Measurements from ENCODE around the gene FGF14.

Gene FGF14

GRCh38 chr13:101728615-101729014 lies 673.2 kb downstream of the FGF14 start:
- DNase-seq (ENCODE audit: low read depth, low spot score), result no peak

GRCh38 chr13:101728021-101728420 lies 673.8 kb downstream of the FGF14 start:
- no peak for DNase-seq (ENCODE audit: low read depth, low spot score)

- no peak for DNase-seq (ENCODE audit: low read depth, low spot score)
Observed at GRCh38 chr13:101727118-101727517, 674.7 kb downstream of the FGF14 start.

GRCh38 chr13:101726681-101727080 lies 675.2 kb downstream of the FGF14 start:
- DNase-seq (ENCODE audit: low read depth, low spot score), result no peak

GRCh38 chr13:101718496-101718895 lies 683.4 kb downstream of the FGF14 start:
- no peak for DNase-seq (ENCODE audit: low read depth, low spot score)

GRCh38 chr13:101717353-101717752 lies 684.5 kb downstream of the FGF14 start:
- no peak for DNase-seq (ENCODE audit: low read depth, low spot score)

- DNase-seq (ENCODE audit: low read depth, low spot score), result no peak
Observed at GRCh38 chr13:101714195-101714594, 687.7 kb downstream of the FGF14 start.

- no peak for DNase-seq (ENCODE audit: low read depth, low spot score)
Observed at GRCh38 chr13:101712026-101712348, 689.9 kb downstream of the FGF14 start.

GRCh38 chr13:101711307-101712025 lies 690.4 kb downstream of the FGF14 start:
- no peak for DNase-seq (ENCODE audit: low read depth, low spot score)

GRCh38 chr13:101709952-101710351 lies 691.9 kb downstream of the FGF14 start:
- no peak for DNase-seq (ENCODE audit: low read depth, low spot score)

- DNase-seq (ENCODE audit: low read depth, low spot score), result no peak
Observed at GRCh38 chr13:101708115-101708514, 693.7 kb downstream of the FGF14 start.

- DNase-seq (ENCODE audit: low read depth, low spot score), result no peak
Observed at GRCh38 chr13:101707659-101708058, 694.2 kb downstream of the FGF14 start.

GRCh38 chr13:101706651-101707050 lies 695.2 kb downstream of the FGF14 start:
- DNase-seq (ENCODE audit: low read depth, low spot score), result no peak

- no peak for DNase-seq (ENCODE audit: low read depth, low spot score)
Observed at GRCh38 chr13:101703838-101704237, 698.0 kb downstream of the FGF14 start.

- DNase-seq (ENCODE audit: low read depth, low spot score), result no peak
Observed at GRCh38 chr13:101703081-101703480, 698.8 kb downstream of the FGF14 start.

- DNase-seq (ENCODE audit: low read depth, low spot score), result no peak
Observed at GRCh38 chr13:101700598-101700997, 701.2 kb downstream of the FGF14 start.

GRCh38 chr13:101698400-101698799 lies 703.4 kb downstream of the FGF14 start:
- no peak for DNase-seq (ENCODE audit: low read depth, low spot score)

GRCh38 chr13:101697745-101698144 lies 704.1 kb downstream of the FGF14 start:
- no peak for DNase-seq (ENCODE audit: low read depth, low spot score)

GRCh38 chr13:101695870-101696516 lies 705.9 kb downstream of the FGF14 start:
- DNase-seq (ENCODE audit: low read depth, low spot score), result no peak

GRCh38 chr13:101691341-101691860 lies 710.4 kb downstream of the FGF14 start:
- no peak for DNase-seq (ENCODE audit: low read depth, low spot score)

- no peak for DNase-seq (ENCODE audit: low read depth, low spot score)
Observed at GRCh38 chr13:101690871-101691270, 711.0 kb downstream of the FGF14 start.

- DNase-seq (ENCODE audit: low read depth, low spot score), result no peak
Observed at GRCh38 chr13:101686003-101686402, 715.8 kb downstream of the FGF14 start.

GRCh38 chr13:101681834-101682233 lies 720.0 kb downstream of the FGF14 start:
- no peak for DNase-seq (ENCODE audit: low read depth, low spot score)

Measured in iPS DF 19.7 (cell line).